K562 (cell line): ENCODE data around the gene ELMO3.

Experiments
- BCL6 ChIP-seq: fragments of 250-450 bp; sonication (Bioruptor Pico); IDR thresholded peaks from 2 replicates; pipeline ENCODE4 v1.4.0; 2020
- CTCF ChIP-seq, 3 experiments: IDR thresholded peaks in 2 of 3; conservative IDR thresholded peaks in 1 of 3; 2 replicates each; pipeline ENCODE4 v1.5.1; 2011 to 2012; ENCODE audit warnings: low read length in 3 of 3, mild to moderate bottlenecking in 3 of 3, control low read depth in 2 of 3, improper control_type of control experiment in 1 of 3, inconsistent platforms in 1 of 3, low read depth in 1 of 3, mixed read lengths in 1 of 3, moderate library complexity in 1 of 3; ENCODE audit not compliant: insufficient read depth in 2 of 3
- EP300 ChIP-seq: IDR thresholded peaks from 2 replicates; pipeline ENCODE4 v1.6.1; 2012; ENCODE audit warnings: low read length, improper control_type of control experiment
- EZH2 ChIP-seq: IDR thresholded peaks from 2 replicates; pipeline ENCODE4 v1.6.1; 2012; ENCODE audit warnings: low read depth, mild to moderate bottlenecking, inconsistent platforms, low read length, borderline replicate concordance
- POLR2AphosphoS5 ChIP-seq: IDR thresholded peaks from 2 replicates; pipeline ENCODE4 v1.6.1; 2011; ENCODE audit warnings: mild to moderate bottlenecking, low read depth, low read length, moderate library complexity; ENCODE audit not compliant: control insufficient read depth, insufficient read depth
- REST ChIP-seq, 2 experiments: fragments of 450-650 bp; formaldehyde crosslinking in 1 of 2; IDR thresholded peaks; 2 replicates each; pipeline versions ENCODE4 v1.4.0 to v1.6.1; 2014 to 2020; ENCODE audit warnings: mild to moderate bottlenecking in 2 of 2, borderline replicate concordance in 1 of 2, low read depth in 1 of 2
- SMC3 ChIP-seq: conservative IDR thresholded peaks from 2 replicates; pipeline ENCODE4 v1.6.1; 2011; ENCODE audit warnings: low read depth, low read length, improper control_type of control experiment; ENCODE audit not compliant: insufficient read depth
- TAF15 ChIP-seq: fragments of 200-400 bp; formaldehyde crosslinking; IDR thresholded peaks from 2 replicates; pipeline ENCODE4 v1.6.1; 2017; ENCODE audit warnings: mild to moderate bottlenecking, low read depth, low read length, moderate library complexity
- U2AF1 ChIP-seq: fragments of 200-400 bp; formaldehyde crosslinking; optimal IDR thresholded peaks from 2 replicates; pipeline ENCODE3; 2017; ENCODE audit warnings: mild to moderate bottlenecking, low read depth, low read length, moderate library complexity
- ZBTB26 ChIP-seq: fragments of 450-650 bp; formaldehyde crosslinking; IDR thresholded peaks from 2 replicates; pipeline ENCODE4 v1.4.0; 2022; ENCODE audit warnings: missing genetic modification characterization
- ZFX ChIP-seq: sonication (generic); formaldehyde crosslinking; IDR thresholded peaks from 2 replicates; pipeline ENCODE4 v1.8.0; 2022; ENCODE audit warnings: mild to moderate bottlenecking, missing genetic modification reagents, moderate library complexity
- ZNF140 ChIP-seq: fragments of 250-450 bp; sonication (Bioruptor Pico); IDR thresholded peaks from 2 replicates; pipeline ENCODE4 v1.8.0; 2021; ENCODE audit warnings: moderate library complexity, mild to moderate bottlenecking, inconsistent platforms
- ZNF518B ChIP-seq: fragments of 250-450 bp; sonication (Bioruptor Pico); IDR thresholded peaks from 2 replicates; pipeline ENCODE4 v1.5.0; 2021; ENCODE audit warnings: mild to moderate bottlenecking, moderate library complexity

GRCh38 chr16:67157106-67157748 is 41.7 kb upstream of the ELMO3 start:
- no peak for TF ChIP-seq ZNF518B
- TF ChIP-seq SMC3, result no peak
- TF ChIP-seq BCL6 (CRISPR knock-in tag), result no peak
- no peak for TF ChIP-seq REST (IDR thresholded peaks at IDR 0.05; ENCODE audit: borderline replicate concordance)
- no peak for TF ChIP-seq REST (CRISPR knock-in tag; IDR thresholded peaks at IDR 0.05; ENCODE audit: low read depth)
- no peak for TF ChIP-seq ZBTB26 (CRISPR knock-in tag)
- TF ChIP-seq ZFX, result no peak
- no peak for TF ChIP-seq U2AF1
- no peak for TF ChIP-seq EZH2
- TF ChIP-seq EP300, result no peak
- no peak for TF ChIP-seq CTCF (IDR thresholded peaks at IDR 0.05 in 2 of 3, conservative IDR thresholded peaks at IDR 0.05 in 1 of 3; ENCODE audit: insufficient read depth in 2 of 3, low read depth in 1 of 3, low read length in 3 of 3)
- TF ChIP-seq POLR2AphosphoS5, result no peak
- no peak for TF ChIP-seq TAF15
- no peak for TF ChIP-seq ZNF140
